Retinal pigment epithelial cell (primary cell): ENCODE results near the gene RTRAF.

Source experiments
- DNase-seq: peaks from one replicate; pipeline ENCODE4 v3.0.0-alpha.2; 2010; ENCODE audit warnings: low read depth
- H3K4me3 ChIP-seq: 2 replicates; pipeline ENCODE4 v1.5.1; 2011; ENCODE audit warnings: mild to moderate bottlenecking, low read length, control low read depth, moderate library complexity
- CTCF ChIP-seq: conservative IDR thresholded peaks from 2 replicates; pipeline ENCODE4 v1.5.1; 2011; ENCODE audit warnings: low read depth, low read length, control low read depth, inconsistent platforms

RTRAF gene

GRCh38 chr14:52055167-52055566 is 65.8 kb downstream of the RTRAF start:
- H3K4me3 ChIP-seq, result no peak overlapping the region
- no peak for TF ChIP-seq CTCF
- DNase-seq, result no peak

- H3K4me3 ChIP-seq, result no peak overlapping the region
- no peak for DNase-seq
- no peak for TF ChIP-seq CTCF
Observed at GRCh38 chr14:52058341-52058740, 69.0 kb downstream of the RTRAF start.

- no peak overlapping the region for H3K4me3 ChIP-seq
- DNase-seq, result no peak
- no peak for TF ChIP-seq CTCF
Observed at GRCh38 chr14:52059649-52060048, 70.3 kb downstream of the RTRAF start.

GRCh38 chr14:52060080-52060479 is 70.7 kb downstream of the RTRAF start:
- no peak overlapping the region for H3K4me3 ChIP-seq
- no peak for DNase-seq
- no peak for TF ChIP-seq CTCF
